IMR-90 (cell line): ENCODE data around the gene SLC47A2. TPM values are rescaled to one million over a fixed set of nuclear protein-coding genes. Genes with fewer than 3 reads are reported as not detected.

Source experiments
- ATAC-seq: fragments of 200-7000 bp; cut with Tn5 transposase; 2 replicates; pipeline ENCODE4 v1.9.1; 2020; ENCODE audit warnings: low read depth, mild to moderate bottlenecking, moderate library complexity
- BruUV-seq: library from RNA; stranded (reverse); fragments of 400-500 nt; replicated peaks from 2 replicates; lab custom pipeline; 2021; lab: Mats Ljungman, UMichigan
- CTCF ChIA-PET: fragments of 300-600 bp; formaldehyde crosslinking; extraction: SDS; loops from one replicate; lab custom pipeline; 2021; ENCODE audit warnings: antibody characterized with exemption; lab: Yijun Ruan, JAX
- POLR2A ChIA-PET: fragments of 300-600 bp; sonication (Branson Sonifier 250); formaldehyde crosslinking; loops from one replicate; lab custom pipeline; 2022; ENCODE audit warnings: antibody characterized with exemption; ENCODE audit not compliant: unreplicated experiment; lab: Charles Lee
- DNase-seq: peaks from one replicate; pipeline ENCODE4 v3.0.0; 2013
- H2AFZ ChIP-seq: replicated peaks from 2 replicates; pipeline ENCODE3; 2013; ENCODE audit warnings: low read length, mild to moderate bottlenecking; ENCODE audit not compliant: poor library complexity
- H2AK5ac ChIP-seq: 2 replicates; pipeline ENCODE4 v1.6.1; 2013; ENCODE audit warnings: low read depth, low read length, inconsistent platforms
- H2AK9ac ChIP-seq: replicated peaks from 2 replicates; pipeline ENCODE3; 2013; ENCODE audit warnings: mild to moderate bottlenecking, low read depth, low read length, moderate library complexity; ENCODE audit not compliant: poor library complexity
- H2BK120ac ChIP-seq: 2 replicates; pipeline ENCODE4 v1.6.1; 2013; ENCODE audit warnings: low read depth, low read length, inconsistent platforms
- H2BK15ac ChIP-seq: 3 replicates; pipeline ENCODE4 v1.6.1; 2013; ENCODE audit warnings: low read depth, low read length, inconsistent platforms
- H2BK20ac ChIP-seq: 2 replicates; pipeline ENCODE4 v1.6.1; 2013; ENCODE audit warnings: low read depth, mild to moderate bottlenecking, inconsistent platforms, low read length, moderate library complexity
- H2BK5ac ChIP-seq: 2 replicates; pipeline ENCODE4 v1.6.1; 2013; ENCODE audit warnings: mild to moderate bottlenecking, low read depth, low read length, inconsistent platforms; ENCODE audit not compliant: poor library complexity, severe bottlenecking
- H3K14ac ChIP-seq: replicated peaks from 2 replicates; pipeline ENCODE4 v1.6.1; 2013; ENCODE audit warnings: low read depth, low read length, inconsistent platforms
- H3K18ac ChIP-seq: 2 replicates; pipeline ENCODE4 v1.6.1; 2013; ENCODE audit warnings: low read depth, low read length, control low read depth
- H3K23ac ChIP-seq: 2 replicates; pipeline ENCODE4 v1.6.1; 2013; ENCODE audit warnings: low read depth, low read length, inconsistent platforms
- H3K27ac ChIP-seq: 2 replicates; pipeline ENCODE4 v1.5.1; 2013; ENCODE audit warnings: mild to moderate bottlenecking, control low read depth, low read length; ENCODE audit not compliant: insufficient read depth
- H3K27me3 ChIP-seq: 2 replicates; pipeline ENCODE4 v1.6.1; 2013; ENCODE audit warnings: low read length; ENCODE audit not compliant: control insufficient read depth, insufficient read depth
- H3K36me3 ChIP-seq: 2 replicates; pipeline ENCODE4 v1.6.1; 2013; ENCODE audit warnings: low read length, mixed read lengths; ENCODE audit not compliant: control insufficient read depth, insufficient read depth
- H3K4ac ChIP-seq: 2 replicates; pipeline ENCODE4 v1.6.1; 2013; ENCODE audit warnings: low read depth, low read length, inconsistent platforms
- H3K4me1 ChIP-seq: 2 replicates; pipeline ENCODE4 v1.6.1; 2013; ENCODE audit warnings: low read length, mixed read lengths; ENCODE audit not compliant: control insufficient read depth, insufficient read depth
- H3K4me2 ChIP-seq: 2 replicates; pipeline ENCODE4 v1.6.1; 2013; ENCODE audit warnings: low read depth, mild to moderate bottlenecking, control low read depth, low read length, moderate library complexity
- H3K4me3 ChIP-seq: 2 replicates; pipeline ENCODE4 v1.5.1; 2013; ENCODE audit warnings: low read depth, mild to moderate bottlenecking, control low read depth, low read length, moderate library complexity; ENCODE audit not compliant: insufficient read depth
- H3K56ac ChIP-seq: 2 replicates; pipeline ENCODE4 v1.6.1; 2013; ENCODE audit warnings: low read length, inconsistent platforms; ENCODE audit not compliant: insufficient read depth; ENCODE audit errors: extremely low read depth
- H3K79me1 ChIP-seq, 2 experiments: 2 replicates each; pipeline ENCODE4 v1.6.1; 2013; ENCODE audit warnings: low read length in 2 of 2, inconsistent platforms in 1 of 2, low read depth in 1 of 2
- H3K9ac ChIP-seq: 2 replicates; pipeline ENCODE4 v1.6.1; 2013; ENCODE audit warnings: low read depth, low read length, control low read depth
- H3K9me1 ChIP-seq: 2 replicates; pipeline ENCODE4 v1.6.1; 2013; ENCODE audit warnings: low read length, inconsistent platforms; ENCODE audit not compliant: insufficient read depth
- H3K9me3 ChIP-seq: 2 replicates; pipeline ENCODE4 v1.6.1; 2013; ENCODE audit warnings: low read length; ENCODE audit not compliant: control insufficient read depth, insufficient read depth
- H4K20me1 ChIP-seq: 2 replicates; pipeline ENCODE4 v1.6.1; 2013; ENCODE audit warnings: low read length, inconsistent platforms; ENCODE audit not compliant: insufficient read depth
- H4K5ac ChIP-seq: 2 replicates; pipeline ENCODE4 v1.6.1; 2013; ENCODE audit warnings: mild to moderate bottlenecking, low read depth, low read length, control low read depth
- H4K8ac ChIP-seq, 2 experiments: 2 replicates each; pipeline ENCODE4 v1.6.1; 2013; ENCODE audit warnings: low read depth in 2 of 2, low read length in 2 of 2, control low read depth in 1 of 2, inconsistent platforms in 1 of 2
- H4K91ac ChIP-seq: 2 replicates; pipeline ENCODE4 v1.6.1; 2013; ENCODE audit warnings: low read depth, low read length, inconsistent platforms; ENCODE audit not compliant: insufficient read depth
- BHLHE40 ChIP-seq: fragments of 150-350 bp; IDR thresholded peaks from 2 replicates; pipeline ENCODE4 v1.6.1; 2016; ENCODE audit warnings: mild to moderate bottlenecking, low read depth, low read length
- FOS ChIP-seq: fragments of 150-350 bp; IDR thresholded peaks from 2 replicates; pipeline ENCODE4 v1.6.1; 2016; ENCODE audit warnings: low read depth, low read length
- MAFK ChIP-seq: IDR thresholded peaks from 2 replicates; pipeline ENCODE4 v1.6.1; 2012; ENCODE audit warnings: low read depth, low read length, improper control_type of control experiment
- MXI1 ChIP-seq: IDR thresholded peaks from 2 replicates; pipeline ENCODE4 v1.6.1; 2012; ENCODE audit warnings: low read depth, mild to moderate bottlenecking, low read length, moderate library complexity, borderline replicate concordance
- POLR2A ChIP-seq: IDR thresholded peaks from 2 replicates; pipeline ENCODE4 v1.6.1; 2012; ENCODE audit warnings: mild to moderate bottlenecking, low read depth, low read length
- RAD21 ChIP-seq: IDR thresholded peaks from 2 replicates; pipeline ENCODE4 v1.6.1; 2012; ENCODE audit warnings: low read length, improper control_type of control experiment
- RCOR1 ChIP-seq: IDR thresholded peaks from 2 replicates; pipeline ENCODE4 v1.6.1; 2012; ENCODE audit warnings: mild to moderate bottlenecking, low read length, improper control_type of control experiment; ENCODE audit not compliant: insufficient replicate concordance
- WGBS, 2 experiments: methylation state at CpG; one replicate each; pipeline versions ENCODE4 v1.1.5 to v1.1.7; 2013; ENCODE audit warnings: missing lambda C conversion rate in 2 of 2; ENCODE audit not compliant: insufficient read length in 1 of 2; ENCODE audit errors: extremely low coverage in 2 of 2; 5-methylcytosine and 5-hydroxymethylcytosine counted together
- dilution Hi-C: fragments of 300-500 bp; cut with HindIII; formaldehyde crosslinking; loops from one replicate; pipeline ENCODE4 v1.14.3; 2018; ENCODE audit warnings: low sequenced_read_pairs; ENCODE audit not compliant: unreplicated experiment
- in situ Hi-C: fragments of 300-500 bp; cut with MboI; formaldehyde crosslinking; loops from 3 replicates; pipeline ENCODE4 v1.14.3; 2019; ENCODE audit warnings: low sequenced_read_pairs, inconsistent platforms, mixed read lengths
- intact Hi-C: fragments of 100-400 bp; cut with micrococcal nuclease; formaldehyde crosslinking; loops from 2 replicates; pipeline ENCODE4 v1.10.0; 2022
- polyA plus RNA-seq, 3 experiments: library from polyadenylated mRNA; depleted of rRNA; stranded (reverse); fragments of >200 nt; gene quantifications; 2 replicates each; pipeline ENCODE4 v1.2.3, GENCODE V29; 2012; ENCODE audit warnings: low replicate concordance in 1 of 3
- total RNA-seq: library from RNA; depleted of rRNA; stranded (reverse); fragments of >200 nt; gene quantifications from 2 replicates; pipeline ENCODE4 v1.2.3, GENCODE V29; 2012
- TF ChIP-seq, protein P1 (sequence below): fragments of 150-350 bp; IDR thresholded peaks from 2 replicates; pipeline ENCODE4 v1.6.1; 2016; ENCODE audit warnings: low read depth, mild to moderate bottlenecking, low read length, moderate library complexity, borderline replicate concordance
- TF ChIP-seq, protein P2 (sequence below): conservative IDR thresholded peaks from 2 replicates; pipeline ENCODE4 v1.5.1; 2012; ENCODE audit warnings: mild to moderate bottlenecking, low read depth, low read length, improper control_type of control experiment

Gene SLC47A2
- total and polyA plus RNA-seq, 2 of the 4 experiments (the other 2 are of a cell fraction) = not detected

DNA sequence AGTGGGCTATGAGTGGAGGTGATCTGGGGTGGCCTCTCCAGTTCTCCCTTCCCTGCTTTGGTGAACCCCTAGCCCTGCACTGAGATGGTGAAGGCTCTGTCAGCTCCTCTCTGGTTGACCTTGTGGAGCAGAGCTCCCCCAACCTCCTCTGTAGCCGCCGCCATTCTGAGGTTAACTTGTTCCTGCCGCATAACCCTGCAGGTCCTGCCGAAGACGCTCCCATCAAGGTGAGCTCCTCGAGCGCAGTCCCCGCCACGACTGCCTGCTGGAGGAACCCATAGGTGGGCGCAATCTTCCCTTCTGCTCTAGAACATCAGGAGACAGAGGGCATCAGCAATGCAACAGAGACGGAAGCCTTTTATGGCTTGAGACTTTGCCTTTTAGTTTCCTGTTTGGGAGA lies 15.2 kb upstream of the SLC47A2 start:
- Histone ChIP-seq H3K36me3 (no peaks in the 10 kb centered on the region), H3K4me1 (peaks cover 11% of the 10 kb centered on the region; the same call in 1 of the 2 replicates), H3K14ac (no peak overlapping the region), H2BK20ac (no peak overlapping the region), H3K9me3 (peaks cover 2% of the 10 kb centered on the region; the same call in 1 of the 2 replicates), H2AK5ac (no peak overlapping the region), H3K27ac (no peak overlapping the region), H3K27me3 (peaks cover 20% of the 10 kb centered on the region), H3K9ac (no peak overlapping the region), H3K23ac (no peak overlapping the region), H3K9me1 (0 out of 2 replicates have a peak, but pooled peaks cover 4% of the 10 kb centered on the region), H2AFZ (no peak overlapping the region), H4K20me1 (no peaks in the 10 kb centered on the region), H2BK5ac (no peak overlapping the region), H3K4ac (no peak overlapping the region), H4K8ac (no peak overlapping the region), H3K18ac (no peak overlapping the region), H4K5ac (no peak overlapping the region), H3K4me2 (no peak overlapping the region), H3K56ac (no peak overlapping the region), H4K91ac (no peak overlapping the region), H2BK15ac (no peak overlapping the region), H2BK120ac (no peak overlapping the region), H2AK9ac (no peak overlapping the region), H3K79me1 (no peaks in the 10 kb centered on the region), H3K4me3 (no peak overlapping the region)
- in situ Hi-C loops = no loop called here
- TF ChIP-seq BHLHE40 (no peak), FOS (no peak), POLR2A (no peak), RAD21 (no peak), MAFK (no peak), MXI1 (no peak), RCOR1 (no peak)
- TF ChIP-seq, protein P1, sequence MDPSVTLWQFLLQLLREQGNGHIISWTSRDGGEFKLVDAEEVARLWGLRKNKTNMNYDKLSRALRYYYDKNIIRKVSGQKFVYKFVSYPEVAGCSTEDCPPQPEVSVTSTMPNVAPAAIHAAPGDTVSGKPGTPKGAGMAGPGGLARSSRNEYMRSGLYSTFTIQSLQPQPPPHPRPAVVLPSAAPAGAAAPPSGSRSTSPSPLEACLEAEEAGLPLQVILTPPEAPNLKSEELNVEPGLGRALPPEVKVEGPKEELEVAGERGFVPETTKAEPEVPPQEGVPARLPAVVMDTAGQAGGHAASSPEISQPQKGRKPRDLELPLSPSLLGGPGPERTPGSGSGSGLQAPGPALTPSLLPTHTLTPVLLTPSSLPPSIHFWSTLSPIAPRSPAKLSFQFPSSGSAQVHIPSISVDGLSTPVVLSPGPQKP = no peak
- TF ChIP-seq, protein P2, sequence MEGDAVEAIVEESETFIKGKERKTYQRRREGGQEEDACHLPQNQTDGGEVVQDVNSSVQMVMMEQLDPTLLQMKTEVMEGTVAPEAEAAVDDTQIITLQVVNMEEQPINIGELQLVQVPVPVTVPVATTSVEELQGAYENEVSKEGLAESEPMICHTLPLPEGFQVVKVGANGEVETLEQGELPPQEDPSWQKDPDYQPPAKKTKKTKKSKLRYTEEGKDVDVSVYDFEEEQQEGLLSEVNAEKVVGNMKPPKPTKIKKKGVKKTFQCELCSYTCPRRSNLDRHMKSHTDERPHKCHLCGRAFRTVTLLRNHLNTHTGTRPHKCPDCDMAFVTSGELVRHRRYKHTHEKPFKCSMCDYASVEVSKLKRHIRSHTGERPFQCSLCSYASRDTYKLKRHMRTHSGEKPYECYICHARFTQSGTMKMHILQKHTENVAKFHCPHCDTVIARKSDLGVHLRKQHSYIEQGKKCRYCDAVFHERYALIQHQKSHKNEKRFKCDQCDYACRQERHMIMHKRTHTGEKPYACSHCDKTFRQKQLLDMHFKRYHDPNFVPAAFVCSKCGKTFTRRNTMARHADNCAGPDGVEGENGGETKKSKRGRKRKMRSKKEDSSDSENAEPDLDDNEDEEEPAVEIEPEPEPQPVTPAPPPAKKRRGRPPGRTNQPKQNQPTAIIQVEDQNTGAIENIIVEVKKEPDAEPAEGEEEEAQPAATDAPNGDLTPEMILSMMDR = no peak
- BruUV-seq = no TSS peak
- DNase-seq (no peak), ATAC-seq (no peak)
- intact Hi-C loops = no loop called here
- POLR2A ChIA-PET = interaction anchor here (0.6 kb wide), 1 partner anchor 227 kb away, joined by 4 read pairs; no protein-coding TSS in a partner anchor
- dilution Hi-C loops = no loop called here
- 85% methylated on average over 8 of the region's 11 CpGs; no CpG with 5 or more reads in 1 of the 2 experiments for WGBS, 2 experiments
- CTCF ChIA-PET = no interaction called here
